GM18858 (cell line): ENCODE results near the gene PFDN1.

Source experiments
- ATAC-seq: cut with Tn5 transposase; IDR thresholded peaks from one replicate; pipeline ENCODE4 v1.9.1; 2021; ENCODE audit not compliant: unreplicated experiment

The PFDN1 gene

GRCh38 chr5:140329739-140330481 lies 27.0 kb upstream of the PFDN1 start:
- no peak for ATAC-seq

- ATAC-seq: no peak
Measured at GRCh38 chr5:140328036-140328764, 25.3 kb upstream of the PFDN1 start.

- ATAC-seq: no peak
Measured at GRCh38 chr5:140327589-140327988, 24.7 kb upstream of the PFDN1 start.

GRCh38 chr5:140325486-140325885 lies 22.6 kb upstream of the PFDN1 start:
- no peak for ATAC-seq

- no peak for ATAC-seq
Measured at GRCh38 chr5:140324617-140325241, 21.8 kb upstream of the PFDN1 start.

- no peak for ATAC-seq
Measured at GRCh38 chr5:140324041-140324600, 21.2 kb upstream of the PFDN1 start.

GRCh38 chr5:140322751-140323731 lies 20.1 kb upstream of the PFDN1 start:
- no peak for ATAC-seq

- ATAC-seq: no peak
Measured at GRCh38 chr5:140321796-140322195, 18.9 kb upstream of the PFDN1 start.

GRCh38 chr5:140319833-140320232 lies 16.9 kb upstream of the PFDN1 start:
- ATAC-seq: no peak

GRCh38 chr5:140318792-140319191 lies 15.9 kb upstream of the PFDN1 start:
- no peak for ATAC-seq

- ATAC-seq: no peak
Measured at GRCh38 chr5:140317859-140318258, 15.0 kb upstream of the PFDN1 start.

GRCh38 chr5:140312791-140313189 lies 9.9 kb upstream of the PFDN1 start:
- ATAC-seq: no peak

GRCh38 chr5:140312067-140312790 lies 9.3 kb upstream of the PFDN1 start:
- ATAC-seq: no peak

GRCh38 chr5:140311011-140311467 lies 8.1 kb upstream of the PFDN1 start:
- ATAC-seq: no peak

- no peak for ATAC-seq
Measured at GRCh38 chr5:140310434-140310833, 7.5 kb upstream of the PFDN1 start.

- ATAC-seq: no peak
Measured at GRCh38 chr5:140309706-140310249, 6.9 kb upstream of the PFDN1 start.

- no peak for ATAC-seq
Measured at GRCh38 chr5:140305471-140305870, 2.6 kb upstream of the PFDN1 start.

GRCh38 chr5:140303966-140304365 lies 1.1 kb upstream of the PFDN1 start:
- ATAC-seq: no peak

- no peak for ATAC-seq
Measured at GRCh38 chr5:140301136-140301535, 1.8 kb downstream of the PFDN1 start.
